Heart right ventricle (tissue), 16 donors: ENCODE data around the gene ABCC4. TPM values are rescaled to one million over a fixed set of nuclear protein-coding genes. Genes with fewer than 3 reads are reported as not detected.

ENCODE experiments used
- ATAC-seq, 8 donors: fragments of 200-7000 bp; cut with Tn5 transposase; one replicate each; pipeline ENCODE4 v1.9.1; 2020; ENCODE audit warnings: mild to moderate bottlenecking in 8 of 8, moderate library complexity in 8 of 8, moderate number of reproducible peaks in 1 of 8
- DNase-seq, 2 donors: peaks; one replicate each; pipeline ENCODE4 v3.0.0-alpha.2; 2020
- H3K27ac ChIP-seq, 10 donors: fragments of 200-600 bp; sonication (generic) in 2 of 10; one replicate each; pipeline versions ENCODE4 v1.5.0 to v1.8.0; 2020 to 2022; ENCODE audit warnings: mild to moderate bottlenecking in 3 of 10
- H3K27me3 ChIP-seq, 7 donors: fragments of 200-600 bp; one replicate each; pipeline ENCODE4 v1.8.0; 2021 to 2022; ENCODE audit warnings: mild to moderate bottlenecking in 2 of 7
- H3K36me3 ChIP-seq, 9 donors: fragments of 200-600 bp; sonication (generic) in 1 of 9; one replicate each; pipeline versions ENCODE4 v1.5.0 to v1.8.0; 2020 to 2022; ENCODE audit warnings: mild to moderate bottlenecking in 2 of 9
- H3K4me1 ChIP-seq, 9 donors: fragments of 200-600 bp; sonication (generic) in 1 of 9; one replicate each; pipeline versions ENCODE4 v1.5.0 to v1.8.0; 2020 to 2022; ENCODE audit warnings: mild to moderate bottlenecking in 4 of 9
- H3K4me3 ChIP-seq, 10 donors: fragments of 200-600 bp; sonication (generic) in 2 of 10; one replicate each; pipeline versions ENCODE4 v1.5.0 to v1.8.0; 2020 to 2022; ENCODE audit warnings: mild to moderate bottlenecking in 7 of 10, moderate library complexity in 2 of 10
- H3K9me3 ChIP-seq, 11 donors: fragments of 200-600 bp in 10 of 11; sonication (generic) in 2 of 11; one replicate each; pipeline versions ENCODE4 v1.5.0 to v1.8.0; 2013 to 2022; ENCODE audit warnings: mild to moderate bottlenecking in 2 of 11, control low read depth in 1 of 11, moderate library complexity in 1 of 11
- WGBS, 2 donors: extraction: QIAGEN DNeasy Blood & Tissue Kit; methylation state at CpG; one replicate each; pipeline ENCODE4 v1.1.7; 2013; ENCODE audit warnings: inconsistent platforms in 1 of 2; 5-methylcytosine and 5-hydroxymethylcytosine counted together
- intact Hi-C, 10 donors: fragments of 100-400 bp; cut with DNase I; formaldehyde crosslinking; loops; one replicate each; pipeline versions ENCODE4 v1.11.1 to v1.14.2; 2022
- polyA plus RNA-seq, 2 donors: library from polyadenylated mRNA; stranded (reverse); fragments of 200-250 nt; gene quantifications; one replicate each; pipeline ENCODE4 v1.2.3, GENCODE V29; 2013
- total RNA-seq, 10 donors: library from RNA; stranded (reverse); fragmentation: NEBNext Ultra II Directional in 3 of 10; extraction: Animal tissue kit (Norgen Biotek cat#: 25700) in 3 of 10; gene quantifications; one replicate each; pipeline versions ENCODE4 v1.2.1 to v1.2.4, GENCODE V29; 2021 to 2023
- TF ChIP-seq, protein P1 (sequence below), 9 donors: fragments of 200-600 bp; sonication (generic) in 2 of 9; IDR thresholded peaks; one replicate each; pipeline versions ENCODE4 v1.5.0 to v1.8.0; 2021 to 2022; ENCODE audit warnings: antibody characterized with exemption in 9 of 9, mild to moderate bottlenecking in 5 of 9, moderate library complexity in 1 of 9
- donor health status: Arrhythmogenic right ventricular cardiomyopathy.
- donor health status: ischemic (EF 13 %, LVEDD 7.1; RV severe dilation, severe dysfunction).
- donor health status: healthy with polysubstance abuse.
- donor health status: DM: no; HTN: yes; CAD: no.
- donor health status: DM: no; HTN: no; CAD: no.
- donor health status: ischemic (EF 25% LVEDD 6.9; RV normal size, moderate dysfunction).
- donor health status: ischemic (EF 25% LVEDD 5.7; RV mildly dilated, moderate dysfunction).
- donor health status: healthy.
- donor health status: DM: yes; HTN: yes; CAD: no.
- donor health status: Ischemic cardiomyopathy.
- donor health status: ischemic (EF 35%, LVEDD 5.7; RV mildly dilated, moderate dysfunction).
- donor health status: nonischemic (EF 11% LVEDD 7.7; RV severe dilation, severe dysfunction).
- donor health status: DM: yes; HTN: yes; CAD: no.
- donor health status: PGD.
- donor health status: ischemic (EF 29% LVEDD 5.4; RV normal size, mild dysfunction).
- donor health status: nonischemic (EF 23%, LVEDD 6.1; RV moderate dilation, normal function).

The ABCC4 gene
- total and polyA plus RNA-seq, 12 donors: 1.1 to 6.7 (median 3.9) TPM

DNA sequence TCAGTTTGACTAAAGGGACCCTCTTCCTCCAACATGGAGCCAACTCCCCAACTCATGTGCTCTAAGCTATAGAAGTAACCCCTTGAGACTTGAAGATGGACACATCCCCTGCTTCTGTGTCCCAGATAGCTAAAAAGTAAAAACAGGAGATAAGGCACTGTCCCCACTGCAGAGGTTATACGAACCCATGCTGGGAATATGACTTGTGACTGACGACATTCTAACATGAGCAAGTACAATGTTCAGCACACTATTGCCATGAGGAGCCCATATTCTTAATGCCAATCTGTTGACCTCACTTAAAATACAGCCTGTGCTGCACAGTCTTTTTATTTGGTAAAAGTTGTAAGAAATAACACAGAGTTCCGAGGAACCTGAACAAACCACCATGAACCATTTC lies 71.4 kb downstream of the ABCC4 start:
- no peak overlapping the region for H3K4me3 ChIP-seq
- 71 to 87% methylated on average over 3 of the region's 3 CpGs for WGBS, 2 donors
- peaks cover 0 to 20% (median 0%) of the 10 kb centered on the region in 9 donors for H3K4me1 ChIP-seq
- TF ChIP-seq, protein P1, sequence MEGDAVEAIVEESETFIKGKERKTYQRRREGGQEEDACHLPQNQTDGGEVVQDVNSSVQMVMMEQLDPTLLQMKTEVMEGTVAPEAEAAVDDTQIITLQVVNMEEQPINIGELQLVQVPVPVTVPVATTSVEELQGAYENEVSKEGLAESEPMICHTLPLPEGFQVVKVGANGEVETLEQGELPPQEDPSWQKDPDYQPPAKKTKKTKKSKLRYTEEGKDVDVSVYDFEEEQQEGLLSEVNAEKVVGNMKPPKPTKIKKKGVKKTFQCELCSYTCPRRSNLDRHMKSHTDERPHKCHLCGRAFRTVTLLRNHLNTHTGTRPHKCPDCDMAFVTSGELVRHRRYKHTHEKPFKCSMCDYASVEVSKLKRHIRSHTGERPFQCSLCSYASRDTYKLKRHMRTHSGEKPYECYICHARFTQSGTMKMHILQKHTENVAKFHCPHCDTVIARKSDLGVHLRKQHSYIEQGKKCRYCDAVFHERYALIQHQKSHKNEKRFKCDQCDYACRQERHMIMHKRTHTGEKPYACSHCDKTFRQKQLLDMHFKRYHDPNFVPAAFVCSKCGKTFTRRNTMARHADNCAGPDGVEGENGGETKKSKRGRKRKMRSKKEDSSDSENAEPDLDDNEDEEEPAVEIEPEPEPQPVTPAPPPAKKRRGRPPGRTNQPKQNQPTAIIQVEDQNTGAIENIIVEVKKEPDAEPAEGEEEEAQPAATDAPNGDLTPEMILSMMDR (IDR thresholded peaks at IDR 0.05): no peak
- DNase-seq (no peak), ATAC-seq (no peak)
- no peak overlapping the region for H3K27ac ChIP-seq
- peaks cover 0 to 5% (median 0%) of the 10 kb centered on the region in 9 donors for H3K36me3 ChIP-seq
- H3K9me3 ChIP-seq: no peaks in the 10 kb centered on the region
- intact Hi-C loops: no loop called here
- H3K27me3 ChIP-seq: no peaks in the 10 kb centered on the region

DNA sequence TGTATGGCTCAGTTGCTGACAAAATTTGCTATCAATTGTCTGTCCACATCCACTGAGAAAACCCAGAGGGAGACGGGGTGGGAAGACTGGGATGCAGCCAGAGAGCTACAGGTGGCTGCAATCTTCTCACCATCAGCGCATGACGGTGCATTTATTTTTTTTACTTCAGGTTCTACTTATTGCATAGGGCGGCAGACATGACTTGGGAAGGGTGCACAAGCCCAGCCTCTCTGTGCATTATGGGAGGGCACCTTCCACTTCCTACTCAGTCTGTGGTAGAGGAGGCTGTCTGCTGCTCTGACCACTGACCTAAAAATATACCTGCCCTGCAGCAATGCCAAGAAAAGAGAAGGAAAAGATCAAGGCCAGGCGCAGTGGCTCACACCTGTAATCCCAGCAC lies 73.1 kb downstream of the ABCC4 start:
- Histone ChIP-seq H3K27ac (peak overlapping the region in 1 of 10 donors; percentile 77), H3K36me3 (no peaks in the 10 kb centered on the region), H3K9me3 (no peaks in the 10 kb centered on the region), H3K4me3 (no peak overlapping the region), H3K4me1 (peaks cover 0 to 20% (median 0%) of the 10 kb centered on the region in 9 donors), H3K27me3 (no peaks in the 10 kb centered on the region)
- DNase-seq (no peak), ATAC-seq (no peak)
- 70 to 78% methylated on average over 5 of the region's 5 CpGs for WGBS, 2 donors
- intact Hi-C loops: no loop called here
- TF ChIP-seq, protein P1 (IDR thresholded peaks at IDR 0.05): no peak

DNA sequence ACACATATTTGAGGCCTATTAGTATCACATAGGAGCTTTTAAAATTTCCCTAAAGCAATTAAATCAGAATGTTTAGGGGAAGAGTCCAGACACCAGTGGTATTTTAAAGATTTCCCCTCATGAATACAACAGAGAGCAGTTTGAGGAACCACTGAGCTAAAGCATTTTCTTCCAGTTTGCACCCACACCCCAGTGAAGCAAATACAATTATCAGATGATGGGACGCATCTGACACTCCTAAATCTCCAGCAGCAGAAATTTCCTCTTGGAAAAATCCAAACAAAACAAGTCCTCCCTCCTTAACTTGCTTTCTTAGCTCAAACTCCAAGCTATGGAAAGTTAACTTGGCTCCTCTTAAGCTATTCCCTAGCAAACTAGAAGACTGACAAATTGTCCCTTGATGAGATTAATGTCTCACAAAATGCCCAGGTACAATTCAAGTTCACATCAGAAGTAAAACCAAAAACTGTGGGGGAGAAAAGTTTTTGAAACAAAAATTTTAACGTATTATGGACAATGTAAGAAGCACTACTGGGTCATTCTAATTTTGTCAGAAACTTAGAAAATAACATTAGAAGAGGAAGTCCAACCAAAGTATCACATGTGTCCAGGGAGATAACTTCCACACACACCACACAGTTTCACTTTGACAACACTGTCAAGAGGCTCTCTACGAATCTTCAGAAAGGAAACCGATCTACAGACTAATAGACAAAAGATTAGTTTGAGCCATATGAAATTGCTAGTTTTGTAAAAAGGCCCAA lies 74.1 kb downstream of the ABCC4 start:
- peaks cover 0 to 20% (median 0%) of the 10 kb centered on the region in 9 donors for H3K4me1 ChIP-seq
- no peaks in the 10 kb centered on the region for H3K27me3 ChIP-seq
- no peaks in the 10 kb centered on the region for H3K9me3 ChIP-seq
- peak overlapping the region in 1 of 10 donors; percentile 26 for H3K4me3 ChIP-seq
- intact Hi-C loops: no loop called here
- H3K36me3 ChIP-seq: no peaks in the 10 kb centered on the region
- peak overlapping the region in 5 of 10 donors; percentile 7 to 77 (median 31) for H3K27ac ChIP-seq
- TF ChIP-seq, protein P1 (IDR thresholded peaks at IDR 0.05): no peak
- DNase-seq (no peak), ATAC-seq (peak in 6 of 8 donors; percentile 41 to 84 (median 56))
- WGBS, 2 donors: 38% methylated on average over 4 of the region's 4 CpGs

DNA sequence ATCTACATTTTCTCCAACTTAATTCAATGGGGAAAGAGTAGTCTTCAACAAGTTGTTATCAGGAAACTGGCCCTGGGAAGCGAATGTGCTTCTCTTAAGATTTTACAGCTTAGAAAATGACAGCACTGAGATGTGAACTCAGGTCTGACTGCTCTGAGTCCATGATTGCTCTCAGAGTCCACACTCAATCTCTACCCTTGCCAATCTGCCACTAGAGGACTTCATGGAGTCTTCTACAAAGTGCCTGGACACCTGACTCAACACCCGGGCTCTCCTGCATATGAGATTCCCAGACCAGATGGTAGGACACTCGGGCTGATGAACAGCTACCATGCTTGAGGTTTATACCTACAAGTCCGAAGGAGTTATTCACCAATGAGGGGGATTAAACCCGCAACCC lies 74.8 kb downstream of the ABCC4 start:
- no peak for ATAC-seq

More for the DNA sequence above, 74.8 kb downstream of the ABCC4 start:
- intact Hi-C loops: no loop called here
- Histone ChIP-seq H3K4me3 (no peak overlapping the region), H3K36me3 (no peaks in the 10 kb centered on the region), H3K27ac (peak overlapping the region in 4 of 10 donors; percentile 7 to 77 (median 38)), H3K27me3 (no peaks in the 10 kb centered on the region), H3K9me3 (no peaks in the 10 kb centered on the region), H3K4me1 (peaks cover 0 to 20% (median 0%) of the 10 kb centered on the region in 9 donors)
- 91 to 92% methylated on average over 5 of the region's 5 CpGs for WGBS, 2 donors
- TF ChIP-seq, protein P1 (IDR thresholded peaks at IDR 0.05): no peak
- DNase-seq: no peak
